ENCODE data around the gene PPP1R15A.
"Not testable (repeated sequence)": the region's sequence is repeated elsewhere in the genome, so short reads cannot be mapped to it uniquely, and the experiment has no call there.

- TF ChIP-seq ZNF331 (CRISPR knock-in tag; IDR thresholded peaks at IDR 0.05; ENCODE audit: low read depth); POLR2AphosphoS5 (IDR thresholded peaks at IDR 0.05; ENCODE audit: low read depth); CTCF (conservative IDR thresholded peaks at IDR 0.05; ENCODE audit: low read depth in 2 of 2); ETS1 (IDR thresholded peaks at IDR 0.05); EZH2 (IDR thresholded peaks at IDR 0.05; ENCODE audit: low read depth, unreplicated experiment); STAT1 (IDR thresholded peaks at IDR 0.05; ENCODE audit: unreplicated experiment); REST (IDR thresholded peaks at IDR 0.05; ENCODE audit: unreplicated experiment); JUNB (IDR thresholded peaks at IDR 0.05; ENCODE audit: unreplicated experiment): not testable (repeated sequence)
Measured at GRCh38 chr19:48879696-48880095, 7.5 kb downstream of the PPP1R15A start.
